ENCODE data around the gene TRIM59.

GRCh38 chr3:160464971-160465370 lies 15.4 kb upstream of the TRIM59 start:
- no peak for TF ChIP-seq CTCF (IDR thresholded peaks at IDR 0.05)
- no peak for TF ChIP-seq POLR2A (IDR thresholded peaks at IDR 0.05)
